B cell (primary cell): ENCODE measurements around the gene SLC9A6.

Experiments
- EZH2 ChIP-seq: IDR thresholded peaks from 2 replicates; pipeline ENCODE4 v1.6.1; 2012; ENCODE audit warnings: borderline replicate concordance, low read depth, mild to moderate bottlenecking, moderate library complexity, low read length; ENCODE audit not compliant: insufficient read depth, poor library complexity, severe bottlenecking
- TF ChIP-seq, protein P1 (sequence below): fragments of 200-600 bp; IDR thresholded peaks from one replicate; pipeline ENCODE4 v1.8.0; 2022; ENCODE audit warnings: antibody characterized with exemption, mild to moderate bottlenecking

DNA sequence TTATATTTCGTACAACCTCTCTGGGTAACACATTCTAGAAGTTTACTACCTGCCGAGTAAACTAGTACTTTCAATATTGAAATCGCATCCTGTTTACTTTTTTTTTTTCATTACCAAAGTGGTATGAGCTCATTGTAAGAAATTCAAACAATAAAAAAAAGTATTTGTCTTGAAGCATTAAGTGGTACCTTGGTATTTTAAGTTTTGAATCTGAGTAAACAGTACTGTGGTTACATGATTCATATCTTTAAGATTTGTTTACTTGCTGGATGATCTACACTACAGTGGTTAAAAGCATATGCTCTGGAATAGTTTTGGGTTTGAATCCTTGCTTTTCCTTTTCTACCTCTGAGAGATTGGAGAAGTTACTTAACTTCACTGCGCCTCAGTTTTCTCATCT lies 7.6 kb upstream of the SLC9A6 start:
- TF ChIP-seq, protein P1, sequence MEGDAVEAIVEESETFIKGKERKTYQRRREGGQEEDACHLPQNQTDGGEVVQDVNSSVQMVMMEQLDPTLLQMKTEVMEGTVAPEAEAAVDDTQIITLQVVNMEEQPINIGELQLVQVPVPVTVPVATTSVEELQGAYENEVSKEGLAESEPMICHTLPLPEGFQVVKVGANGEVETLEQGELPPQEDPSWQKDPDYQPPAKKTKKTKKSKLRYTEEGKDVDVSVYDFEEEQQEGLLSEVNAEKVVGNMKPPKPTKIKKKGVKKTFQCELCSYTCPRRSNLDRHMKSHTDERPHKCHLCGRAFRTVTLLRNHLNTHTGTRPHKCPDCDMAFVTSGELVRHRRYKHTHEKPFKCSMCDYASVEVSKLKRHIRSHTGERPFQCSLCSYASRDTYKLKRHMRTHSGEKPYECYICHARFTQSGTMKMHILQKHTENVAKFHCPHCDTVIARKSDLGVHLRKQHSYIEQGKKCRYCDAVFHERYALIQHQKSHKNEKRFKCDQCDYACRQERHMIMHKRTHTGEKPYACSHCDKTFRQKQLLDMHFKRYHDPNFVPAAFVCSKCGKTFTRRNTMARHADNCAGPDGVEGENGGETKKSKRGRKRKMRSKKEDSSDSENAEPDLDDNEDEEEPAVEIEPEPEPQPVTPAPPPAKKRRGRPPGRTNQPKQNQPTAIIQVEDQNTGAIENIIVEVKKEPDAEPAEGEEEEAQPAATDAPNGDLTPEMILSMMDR = no peak
- TF ChIP-seq EZH2 = no peak
